SH-SY5Y (cell line): Measurements from ENCODE around the gene DOK6.

Experiments
- GATA2 ChIP-seq: IDR thresholded peaks from 2 replicates; pipeline ENCODE4 v1.6.1; 2011; ENCODE audit warnings: mild to moderate bottlenecking, low read depth, low read length
- GATA3 ChIP-seq: IDR thresholded peaks from 2 replicates; pipeline ENCODE4 v1.6.1; 2011; ENCODE audit warnings: low read depth, mild to moderate bottlenecking, low read length, moderate library complexity

The DOK6 gene

DNA sequence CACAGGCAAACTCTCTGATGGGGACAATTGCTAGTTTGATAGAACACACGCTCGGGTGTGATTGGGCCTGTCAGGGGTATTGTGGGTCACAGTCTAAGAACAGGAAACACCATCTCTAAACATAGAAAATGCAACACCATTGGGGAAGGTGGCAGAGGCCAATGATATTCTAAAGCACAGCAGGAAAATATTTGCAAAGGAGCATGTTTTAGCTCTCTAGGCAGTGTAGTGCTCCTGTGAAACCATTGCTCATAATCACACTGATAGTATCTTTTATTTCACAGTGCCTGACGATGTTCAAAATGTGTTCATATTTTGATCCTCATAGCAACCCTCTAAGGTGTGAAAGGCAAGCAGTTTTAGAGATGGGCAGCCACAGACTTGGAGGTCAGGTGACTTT, 322.7 kb downstream of the DOK6 start:
- TF ChIP-seq GATA2 (no peak), GATA3 (no peak)

DNA sequence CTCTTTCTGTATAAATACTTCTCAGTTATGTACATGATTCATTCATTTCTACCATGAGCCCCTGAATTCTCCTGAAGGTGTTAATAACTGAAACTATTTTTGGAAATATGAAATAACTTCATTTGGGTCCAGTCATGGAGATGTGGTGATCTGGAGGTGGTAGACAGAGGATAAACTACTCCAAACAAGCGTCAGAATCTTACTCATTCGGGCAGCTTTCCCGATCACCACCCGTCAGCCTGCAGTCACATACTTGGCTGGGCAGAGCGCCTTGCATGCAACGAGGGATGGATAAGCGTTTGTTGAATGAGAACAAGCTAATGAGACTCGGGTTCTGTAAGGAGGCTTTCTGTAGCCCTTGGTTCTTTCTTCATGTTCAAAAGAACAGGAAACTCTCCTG, 324.3 kb downstream of the DOK6 start:
- no peak for TF ChIP-seq GATA2
- TF ChIP-seq GATA3: no peak

DNA sequence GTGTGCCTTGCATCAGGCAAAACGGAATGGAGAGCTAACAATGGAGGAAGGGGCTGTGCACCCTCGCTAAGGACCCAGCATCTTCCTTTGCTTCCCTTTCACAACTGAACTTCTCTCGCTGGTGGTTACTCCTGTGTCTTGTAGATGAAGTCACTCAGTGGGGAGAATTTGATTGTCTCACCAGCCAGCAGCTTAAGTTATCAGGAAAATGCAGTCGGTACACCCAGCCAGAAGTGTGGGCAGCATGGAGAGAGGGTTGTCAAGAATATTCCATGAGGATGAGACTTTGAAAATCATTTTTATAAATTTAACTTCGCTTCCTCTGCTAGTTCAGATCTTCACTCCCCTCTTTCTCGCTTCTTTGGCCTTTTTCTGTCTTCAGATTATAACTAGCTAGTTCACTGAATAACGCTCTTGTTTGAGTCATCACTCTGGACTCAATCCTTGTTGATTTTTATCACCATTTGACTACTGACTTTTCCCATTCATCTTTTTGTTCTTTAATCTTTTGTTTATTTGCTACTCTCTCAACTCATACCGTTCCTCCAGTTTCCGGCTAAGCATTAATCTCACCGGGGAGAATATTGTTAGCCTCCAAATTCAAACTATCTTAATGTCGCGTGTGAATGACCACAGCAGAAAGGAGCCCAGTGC, 325.3 kb downstream of the DOK6 start:
- no peak for TF ChIP-seq GATA3
- TF ChIP-seq GATA2: no peak

DNA sequence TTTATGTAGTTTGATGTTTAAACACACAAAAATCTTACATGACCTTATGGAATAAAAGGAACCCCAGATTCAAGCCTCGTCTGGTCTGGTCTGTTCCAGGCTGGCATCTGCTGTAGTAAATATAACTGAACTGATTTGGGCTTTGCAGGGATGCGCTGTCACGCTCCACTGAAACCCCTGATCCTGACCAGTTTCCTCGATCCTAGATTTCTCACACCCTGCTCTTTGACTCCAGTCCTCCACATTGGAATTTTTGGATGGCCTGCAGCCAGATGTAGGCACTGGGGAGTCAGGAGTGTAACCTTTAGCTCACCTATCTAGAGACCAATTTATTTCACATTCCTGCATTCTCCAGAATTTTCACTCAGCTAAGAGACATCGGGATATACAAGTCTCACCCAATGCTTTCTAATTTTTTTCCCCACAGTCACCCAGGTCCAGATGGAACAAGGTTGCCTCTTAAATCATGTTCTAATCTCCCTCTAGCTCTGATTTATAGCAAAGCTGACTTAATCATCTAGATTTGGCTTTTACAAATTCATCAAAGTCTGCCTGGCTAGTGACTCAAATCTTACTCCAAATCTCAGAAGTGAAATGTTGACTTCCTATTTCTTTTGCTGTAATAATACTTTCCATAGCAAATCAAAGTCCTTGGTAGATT, 327.4 kb downstream of the DOK6 start:
- no peak for TF ChIP-seq GATA3
- no peak for TF ChIP-seq GATA2

DNA sequence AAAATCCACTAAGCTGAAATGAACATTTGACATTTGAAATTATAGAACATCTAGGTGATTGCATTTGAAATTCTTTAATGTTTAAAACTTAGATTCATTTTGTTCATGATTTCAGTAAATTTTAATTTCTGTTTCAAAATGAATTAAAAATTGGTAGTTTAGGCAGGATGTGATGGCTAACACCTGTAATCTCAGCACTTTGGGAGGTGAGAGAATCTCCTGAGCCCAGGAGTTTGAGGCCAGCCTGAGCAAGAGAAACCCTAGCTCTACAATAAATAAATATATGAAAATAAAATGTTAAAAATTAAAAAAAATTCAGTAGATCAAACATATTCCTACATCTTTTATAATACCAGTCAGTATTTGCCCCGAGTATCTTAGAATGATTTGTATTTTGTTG, 330.0 kb downstream of the DOK6 start:
- TF ChIP-seq GATA2 (no peak), GATA3 (no peak)

DNA sequence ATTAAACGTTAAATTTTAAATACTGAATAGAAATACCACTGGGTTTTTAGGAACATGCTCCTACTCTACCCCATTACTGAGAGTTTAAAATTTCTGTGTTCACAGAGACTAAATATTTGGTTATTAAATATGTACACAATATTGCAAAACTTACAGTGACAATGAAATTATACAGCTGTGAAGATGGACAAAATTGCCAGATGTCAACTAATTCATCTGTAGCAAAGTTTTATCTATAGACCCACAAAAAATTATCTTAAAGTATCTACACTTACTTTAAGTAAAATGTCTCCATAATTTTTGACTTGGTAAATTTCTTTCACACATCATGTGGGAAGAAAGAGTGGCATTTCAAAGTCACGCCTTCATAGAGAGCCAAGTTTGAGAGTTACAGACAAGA, 333.8 kb downstream of the DOK6 start:
- TF ChIP-seq GATA3 (no peak), GATA2 (no peak)

DNA sequence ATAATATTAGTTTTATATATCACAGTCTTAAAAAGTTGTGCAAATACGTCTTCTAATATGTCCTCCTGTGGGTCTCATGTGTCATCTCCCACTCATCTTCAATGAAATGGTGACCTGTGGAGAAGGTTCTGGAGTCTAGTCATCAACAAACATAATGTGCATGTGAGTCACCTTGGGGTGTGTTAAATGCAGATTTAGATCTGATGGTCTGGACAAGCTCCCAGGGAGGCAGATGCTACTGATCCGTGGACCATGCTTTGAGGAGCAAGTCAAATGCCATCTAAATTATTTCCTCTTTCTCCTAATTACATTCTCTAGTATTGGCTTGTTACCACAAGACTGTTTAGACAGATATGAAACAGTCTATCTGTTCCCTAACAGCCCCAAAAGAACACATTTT, 336.0 kb downstream of the DOK6 start:
- TF ChIP-seq GATA3 (no peak), GATA2 (no peak)

DNA sequence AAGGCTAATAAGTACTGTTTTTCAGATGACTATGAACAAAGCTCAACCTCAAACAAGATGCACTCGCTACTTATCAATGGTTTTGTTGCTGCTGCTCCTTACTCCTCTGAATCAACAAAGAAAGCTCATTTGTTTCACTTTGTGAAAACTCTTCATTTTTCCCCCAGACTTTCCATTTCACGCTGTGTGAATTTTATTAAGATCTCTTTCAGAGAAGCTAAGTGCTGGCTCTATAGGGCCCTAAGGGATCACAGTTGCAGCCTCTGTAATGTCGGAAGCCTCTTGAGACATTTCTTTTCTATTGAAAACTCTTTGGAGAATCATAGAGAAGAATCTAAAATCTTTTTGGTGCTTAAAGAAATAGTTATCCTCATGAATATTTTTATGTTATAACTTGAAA, 337.2 kb downstream of the DOK6 start:
- TF ChIP-seq GATA3 (no peak), GATA2 (no peak)

DNA sequence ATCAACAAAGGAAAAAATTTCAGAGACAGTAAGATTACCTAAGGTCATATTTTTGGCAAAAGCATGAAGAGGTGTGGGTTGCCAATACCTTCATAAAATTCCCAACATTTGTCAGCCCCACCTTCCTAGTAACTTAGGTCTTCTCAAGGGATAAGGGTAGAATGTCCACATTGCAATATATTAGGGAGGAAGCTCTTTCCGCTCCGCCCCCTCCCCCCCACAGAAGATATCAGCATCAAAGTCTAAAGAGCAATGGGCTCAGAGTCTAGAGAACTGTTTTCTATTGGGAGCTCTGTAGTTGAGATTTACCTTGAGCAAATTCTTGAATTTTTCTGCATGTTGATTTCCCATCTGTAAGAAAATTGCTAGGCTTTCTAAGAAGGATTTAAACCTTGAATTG, 346.7 kb downstream of the DOK6 start:
- no peak for TF ChIP-seq GATA3
- no peak for TF ChIP-seq GATA2

DNA sequence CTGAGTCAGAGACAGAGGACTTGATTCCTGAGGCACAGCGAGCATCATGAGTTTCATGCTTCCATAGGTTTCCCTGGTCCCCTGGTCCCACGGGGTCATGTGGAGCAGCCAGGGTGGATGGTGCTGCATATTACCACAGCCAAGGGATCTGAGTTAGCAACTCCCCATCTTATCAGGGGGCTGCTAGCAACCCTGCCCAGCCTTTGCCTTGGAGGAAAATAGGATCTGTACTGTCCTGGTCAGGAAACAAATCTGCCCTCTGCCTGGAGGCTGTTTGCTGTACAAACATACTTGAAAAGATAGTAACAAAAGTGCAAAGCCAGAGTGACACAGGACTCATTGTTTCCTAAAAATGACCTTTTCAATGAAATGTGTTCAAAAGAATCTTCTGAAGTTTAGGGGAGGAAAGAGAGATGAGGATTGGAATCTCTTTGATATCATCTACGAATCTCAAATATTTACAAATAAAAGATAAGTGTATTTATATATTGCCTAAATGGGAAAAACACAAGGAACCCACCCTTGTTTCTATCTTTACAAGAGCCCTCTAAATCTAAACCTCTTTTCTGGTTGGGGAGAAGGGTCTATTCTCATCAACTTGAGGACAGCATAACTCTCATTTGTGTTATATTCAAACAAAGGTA, 352.2 kb downstream of the DOK6 start:
- TF ChIP-seq GATA2 (no peak), GATA3 (no peak)

DNA sequence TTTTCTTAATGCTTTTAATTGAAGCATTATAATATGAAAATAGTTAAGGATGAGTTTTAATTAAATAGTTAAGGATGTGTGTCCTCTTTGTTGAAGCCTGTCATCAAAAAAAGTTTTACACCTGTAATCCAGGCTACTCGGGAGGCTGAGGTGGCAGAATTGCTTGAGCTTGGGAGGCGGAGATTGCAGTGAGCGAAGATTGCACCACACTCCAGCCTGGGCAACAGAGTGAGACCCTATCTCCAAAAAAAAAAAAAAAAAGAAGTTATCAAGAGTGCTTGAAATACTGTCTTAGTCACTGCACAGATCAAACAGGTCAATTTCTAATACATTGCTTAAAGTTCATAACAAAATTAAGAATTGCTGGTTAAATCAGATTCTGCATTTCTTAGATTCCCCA, 353.4 kb downstream of the DOK6 start:
- no peak for TF ChIP-seq GATA3
- no peak for TF ChIP-seq GATA2

DNA sequence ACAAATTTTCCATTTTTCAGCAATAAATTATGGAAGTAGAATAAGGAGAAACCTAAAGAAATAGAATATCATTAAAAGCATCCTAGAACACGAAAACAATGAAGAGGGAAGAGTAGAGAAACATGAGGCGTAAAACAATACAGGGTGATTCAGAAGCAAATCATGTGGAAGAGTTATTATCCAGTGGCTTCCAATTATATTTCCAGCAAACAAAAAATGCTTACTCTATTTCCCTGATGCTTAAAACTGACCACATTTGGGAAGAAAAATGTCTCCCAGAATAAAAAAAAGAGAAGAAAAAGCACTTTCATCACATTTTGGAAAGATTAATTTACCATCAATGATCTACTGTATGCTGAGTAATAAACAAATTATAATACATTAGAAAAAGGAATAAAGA, 354.4 kb downstream of the DOK6 start:
- no peak for TF ChIP-seq GATA2
- TF ChIP-seq GATA3: no peak

DNA sequence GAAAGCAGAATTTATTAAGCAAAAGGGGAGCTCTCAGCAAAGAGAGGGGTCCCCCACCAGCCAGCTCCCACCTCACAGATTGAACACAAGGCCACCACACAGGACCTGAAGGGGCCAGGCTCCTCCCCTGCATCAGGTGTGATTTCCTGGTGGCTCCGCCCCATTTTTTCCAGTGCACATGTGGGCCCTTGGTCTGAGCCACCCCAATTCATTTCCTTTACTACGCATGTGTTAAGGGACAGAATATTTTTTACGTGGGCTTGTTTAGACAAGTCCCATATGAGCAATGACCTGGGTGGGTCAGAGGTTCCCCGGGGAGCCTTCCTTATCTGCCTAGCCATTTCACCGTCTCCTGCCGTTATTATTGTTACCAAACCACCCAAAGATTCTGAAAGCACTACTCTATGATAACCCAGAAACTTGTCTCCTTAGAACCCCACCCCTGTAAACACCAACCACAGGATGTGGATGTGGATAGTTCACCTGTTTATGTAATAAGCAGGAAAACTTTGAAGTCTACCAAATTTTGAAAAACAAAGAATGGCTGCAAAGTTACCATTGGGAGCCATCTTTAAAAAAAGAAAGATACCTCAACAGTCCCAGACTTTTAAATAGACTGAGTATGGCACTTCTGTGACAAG, 355.3 kb downstream of the DOK6 start:
- TF ChIP-seq GATA3: no peak
- TF ChIP-seq GATA2: no peak

DNA sequence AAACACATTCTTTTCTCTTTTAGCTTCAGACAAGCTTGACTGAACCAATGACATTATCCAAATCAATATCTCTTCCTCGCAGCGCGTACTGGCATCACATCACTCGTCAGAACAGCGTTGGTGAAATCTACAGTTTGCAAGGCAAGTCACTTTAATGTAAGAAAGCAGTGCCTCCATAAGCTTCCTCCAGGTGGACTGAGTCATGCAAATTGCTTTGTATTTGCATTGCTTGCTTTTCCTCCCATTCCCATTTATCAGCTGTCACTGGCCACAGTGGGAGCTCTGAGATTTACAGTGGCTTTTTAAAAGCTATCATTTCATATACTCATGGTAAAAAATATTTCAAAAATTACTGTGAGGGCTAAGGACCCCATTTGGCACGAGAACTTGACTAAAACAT, 357.0 kb downstream of the DOK6 start:
- no peak for TF ChIP-seq GATA3
- no peak for TF ChIP-seq GATA2

DNA sequence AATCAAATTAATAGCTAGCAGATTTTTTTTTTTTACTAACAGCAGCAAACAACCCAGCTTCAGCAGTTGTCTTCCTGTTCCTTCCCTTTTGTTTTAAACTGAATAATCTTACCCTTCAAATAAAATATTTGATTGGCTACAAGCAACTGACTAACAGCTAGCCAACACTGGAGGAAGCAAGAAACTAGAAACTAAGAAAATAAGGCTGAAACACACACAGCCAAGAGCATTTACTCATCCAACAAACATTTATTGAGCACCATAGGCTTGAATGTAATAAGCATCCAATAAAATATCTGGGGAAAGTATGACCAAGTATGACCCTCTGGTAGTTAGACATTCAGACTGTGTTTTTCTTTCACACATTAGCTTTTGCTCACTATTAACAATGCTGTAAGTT, 357.8 kb downstream of the DOK6 start:
- no peak for TF ChIP-seq GATA3
- TF ChIP-seq GATA2: no peak

DNA sequence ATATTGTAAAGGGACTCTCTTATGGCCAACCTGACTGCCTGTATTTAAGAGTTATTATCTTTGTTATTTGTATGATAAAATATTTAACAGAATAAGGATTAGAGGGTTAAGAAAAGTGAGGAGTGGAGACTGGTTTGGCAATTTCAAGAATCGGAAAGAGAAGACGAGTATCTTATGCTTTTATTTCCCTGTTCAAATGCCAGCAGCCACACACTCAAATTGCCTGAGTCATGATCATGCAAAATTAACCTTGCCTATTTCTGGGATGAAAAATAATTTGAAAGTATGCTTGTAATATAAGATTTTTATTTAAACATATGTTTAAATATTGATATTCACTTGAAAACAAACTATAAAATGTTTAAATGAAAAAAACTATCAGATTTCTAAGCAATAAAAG, 358.4 kb downstream of the DOK6 start:
- TF ChIP-seq GATA2 (no peak), GATA3 (no peak)
